Measurements from ENCODE around the gene RER1.

Gene RER1

GRCh38 chr1:2408859-2409276 is 17.2 kb downstream of the RER1 start:
- no peak for TF ChIP-seq GATA2 (IDR thresholded peaks at IDR 0.05; ENCODE audit: low read depth, low read length)
- no peak for TF ChIP-seq GATA3 (IDR thresholded peaks at IDR 0.05; ENCODE audit: low read depth, low read length)

DNA sequence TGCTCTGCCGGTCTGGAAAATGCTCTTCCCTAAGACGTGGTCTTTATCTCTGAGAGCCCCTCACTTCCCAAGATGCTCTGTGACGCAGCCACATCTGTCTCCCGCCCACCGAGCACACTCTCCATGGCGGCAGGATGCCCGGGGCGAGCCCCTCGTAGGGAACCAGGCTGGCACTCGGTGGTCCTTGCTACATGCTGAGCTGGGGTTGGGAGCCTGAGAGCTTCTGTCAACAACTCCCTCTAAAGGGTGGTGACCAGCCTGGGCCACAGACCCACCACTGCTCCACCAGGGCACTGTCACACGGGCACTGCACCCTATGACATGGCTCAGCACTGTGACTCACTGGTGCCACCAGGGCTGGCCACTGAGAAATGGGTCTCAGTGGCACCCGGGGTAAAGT is 18.1 kb downstream of the RER1 start:
- TF ChIP-seq GATA3 (IDR thresholded peaks at IDR 0.05; ENCODE audit: low read depth, low read length) (no peak), GATA2 (IDR thresholded peaks at IDR 0.05; ENCODE audit: low read depth, low read length) (no peak)

DNA sequence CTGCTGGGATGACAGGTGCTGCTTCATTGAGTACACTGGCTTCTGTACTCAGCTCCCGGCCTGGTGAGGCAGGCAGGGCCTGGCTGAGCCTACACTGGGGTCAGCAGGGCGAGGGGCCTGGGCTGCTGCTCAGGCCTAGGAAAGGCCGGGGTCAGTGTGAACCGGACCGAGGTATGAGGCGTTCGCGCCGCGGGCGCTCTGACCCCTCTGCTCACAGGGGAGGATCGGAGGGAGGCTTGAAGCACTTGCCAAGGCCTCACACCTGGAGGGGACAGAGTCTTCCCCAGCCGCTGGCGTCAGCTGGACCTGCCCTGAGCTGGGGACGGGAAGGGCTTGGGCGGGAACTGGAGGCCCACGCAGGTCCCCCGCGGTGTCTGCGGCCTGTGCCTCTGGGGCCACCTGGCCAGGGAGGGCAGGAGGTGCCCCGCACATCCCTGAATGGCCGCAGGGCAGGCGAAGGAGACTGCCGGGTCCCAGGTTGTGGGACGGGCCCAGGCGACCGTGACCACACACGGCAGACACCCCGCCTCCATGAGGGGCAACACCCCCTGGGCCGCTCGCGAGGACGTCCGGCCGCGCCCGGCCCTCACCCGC is 20.3 kb downstream of the RER1 start:
- TF ChIP-seq GATA2 (IDR thresholded peaks at IDR 0.05; ENCODE audit: low read depth, low read length) = no peak
- no peak for TF ChIP-seq GATA3 (IDR thresholded peaks at IDR 0.05; ENCODE audit: low read depth, low read length)

GRCh38 chr1:2412395-2412772 is 20.7 kb downstream of the RER1 start, which contains the start of gene PEX10:
Gene PEX10, minus strand, starts transcription at chr1:2412564. Its CDS starts 62 bp downstream, at chr1:2412502.
- TF ChIP-seq GATA3 (IDR thresholded peaks at IDR 0.05; ENCODE audit: low read depth, low read length) (no peak), GATA2 (IDR thresholded peaks at IDR 0.05; ENCODE audit: low read depth, low read length) (no peak)

- TF ChIP-seq GATA2 (IDR thresholded peaks at IDR 0.05; ENCODE audit: low read depth, low read length) (no peak), GATA3 (IDR thresholded peaks at IDR 0.05; ENCODE audit: low read depth, low read length) (no peak)
Observed at GRCh38 chr1:2412773-2413494, 21.3 kb downstream of the RER1 start.

DNA sequence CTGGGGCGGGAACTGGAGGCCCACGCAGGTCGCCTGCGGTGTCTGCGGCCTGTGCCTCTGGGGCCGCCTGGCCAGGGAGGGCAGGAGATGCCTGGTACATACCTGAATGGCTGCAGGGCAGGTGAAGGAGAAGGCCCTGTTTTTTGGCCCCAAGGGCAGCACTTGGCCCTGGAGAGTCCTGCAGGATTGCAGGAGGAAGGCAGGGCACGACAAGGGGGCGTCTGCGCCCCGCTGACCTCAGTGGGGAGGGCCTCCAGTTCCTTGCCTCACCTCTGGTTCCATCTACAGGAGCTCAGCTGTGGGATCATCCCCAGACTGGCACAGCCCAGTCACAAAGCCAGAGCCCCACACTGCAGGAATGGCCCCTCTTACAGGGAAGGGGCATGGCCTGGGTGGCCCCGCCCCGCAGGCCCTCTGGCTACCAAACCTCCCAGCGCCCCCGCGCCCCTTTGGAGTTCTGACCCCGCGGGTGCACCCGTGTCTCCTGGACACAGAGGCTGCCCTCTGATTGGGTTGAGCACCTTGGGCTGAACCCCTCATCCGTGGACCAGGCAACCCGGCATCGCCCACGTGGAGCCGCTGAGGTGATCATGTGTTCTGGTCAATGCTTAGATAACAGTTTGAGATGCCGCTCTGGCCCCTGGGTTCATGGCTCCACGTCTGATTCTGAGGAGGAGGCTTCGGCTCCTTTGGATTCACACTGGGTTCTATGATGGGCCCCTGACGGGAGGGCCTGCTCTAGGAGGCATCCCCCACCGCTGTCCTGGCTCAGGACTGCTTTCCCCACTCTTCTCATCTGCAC is 22.1 kb downstream of the RER1 start:
- no peak for TF ChIP-seq GATA3 (IDR thresholded peaks at IDR 0.05; ENCODE audit: low read depth, low read length)
- no peak for TF ChIP-seq GATA2 (IDR thresholded peaks at IDR 0.05; ENCODE audit: low read depth, low read length)

- TF ChIP-seq GATA2 (IDR thresholded peaks at IDR 0.05; ENCODE audit: low read depth, low read length) = no peak
- no peak for TF ChIP-seq GATA3 (IDR thresholded peaks at IDR 0.05; ENCODE audit: low read depth, low read length)
Observed at GRCh38 chr1:2414297-2414958, 22.8 kb downstream of the RER1 start.

DNA sequence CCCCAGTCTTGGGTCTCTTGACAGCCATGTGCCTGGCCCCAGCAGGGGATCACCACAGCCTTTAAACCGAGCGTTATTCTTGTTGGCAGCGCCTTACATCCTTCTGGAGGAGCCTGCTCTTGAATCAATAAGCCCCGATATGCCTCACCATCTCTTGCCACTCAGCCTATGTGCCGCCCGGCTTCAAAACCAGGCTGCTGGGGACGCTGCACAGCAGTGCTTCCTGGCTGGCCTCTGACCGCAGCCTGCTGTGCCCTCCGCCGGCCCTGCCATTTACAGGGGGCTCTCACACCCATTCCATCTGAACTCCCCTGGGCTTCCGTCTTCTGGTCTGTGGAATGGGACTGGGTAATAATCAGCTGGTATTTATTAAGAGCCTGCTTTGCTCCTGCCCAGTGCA is 23.7 kb downstream of the RER1 start:
- TF ChIP-seq GATA3 (IDR thresholded peaks at IDR 0.05; ENCODE audit: low read depth, low read length) (no peak), GATA2 (IDR thresholded peaks at IDR 0.05; ENCODE audit: low read depth, low read length) (no peak)

- no peak for TF ChIP-seq GATA3 (IDR thresholded peaks at IDR 0.05; ENCODE audit: low read depth, low read length)
- no peak for TF ChIP-seq GATA2 (IDR thresholded peaks at IDR 0.05; ENCODE audit: low read depth, low read length)
Observed at GRCh38 chr1:2415801-2416208, 24.2 kb downstream of the RER1 start.

- TF ChIP-seq GATA3 (IDR thresholded peaks at IDR 0.05; ENCODE audit: low read depth, low read length) = no peak
Observed at GRCh38 chr1:2416403-2416802, 24.8 kb downstream of the RER1 start.

- TF ChIP-seq GATA2 (IDR thresholded peaks at IDR 0.05; ENCODE audit: low read depth, low read length) (no peak), GATA3 (IDR thresholded peaks at IDR 0.05; ENCODE audit: low read depth, low read length) (no peak)
Observed at GRCh38 chr1:2417083-2417832, 25.6 kb downstream of the RER1 start.

DNA sequence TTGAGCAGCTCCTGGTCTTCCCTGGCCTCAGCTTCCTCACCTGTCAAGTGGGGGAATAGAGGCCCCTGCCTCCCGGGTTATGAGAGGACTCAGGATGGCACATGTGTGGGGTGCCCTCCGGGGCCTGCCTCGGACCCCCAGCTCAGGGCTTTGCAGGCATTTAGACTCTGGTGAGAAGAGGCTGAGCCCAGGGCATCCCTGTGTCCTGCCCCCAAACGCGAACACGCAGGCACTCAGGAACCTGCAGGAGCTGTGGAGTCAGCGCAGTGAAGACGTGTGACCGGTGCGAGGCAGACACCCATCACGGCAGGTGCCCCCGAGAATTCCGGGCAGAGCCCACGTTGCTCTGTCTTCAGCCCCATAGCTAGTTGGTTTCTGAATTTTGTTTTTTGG is 26.2 kb downstream of the RER1 start:
- TF ChIP-seq GATA2 (IDR thresholded peaks at IDR 0.05; ENCODE audit: low read depth, low read length) (no peak), GATA3 (IDR thresholded peaks at IDR 0.05; ENCODE audit: low read depth, low read length) (no peak)

- no peak for TF ChIP-seq GATA2 (IDR thresholded peaks at IDR 0.05; ENCODE audit: low read depth, low read length)
- no peak for TF ChIP-seq GATA3 (IDR thresholded peaks at IDR 0.05; ENCODE audit: low read depth, low read length)
Observed at GRCh38 chr1:2418791-2419320, 27.2 kb downstream of the RER1 start.

All from SH-SY5Y (cell line).